SH-SY5Y (cell line): ENCODE results near the gene UTS2B.

Source experiments
- GATA2 ChIP-seq: IDR thresholded peaks from 2 replicates; pipeline ENCODE4 v1.6.1; 2011; ENCODE audit warnings: mild to moderate bottlenecking, low read depth, low read length
- GATA3 ChIP-seq: IDR thresholded peaks from 2 replicates; pipeline ENCODE4 v1.6.1; 2011; ENCODE audit warnings: low read depth, mild to moderate bottlenecking, low read length, moderate library complexity

DNA sequence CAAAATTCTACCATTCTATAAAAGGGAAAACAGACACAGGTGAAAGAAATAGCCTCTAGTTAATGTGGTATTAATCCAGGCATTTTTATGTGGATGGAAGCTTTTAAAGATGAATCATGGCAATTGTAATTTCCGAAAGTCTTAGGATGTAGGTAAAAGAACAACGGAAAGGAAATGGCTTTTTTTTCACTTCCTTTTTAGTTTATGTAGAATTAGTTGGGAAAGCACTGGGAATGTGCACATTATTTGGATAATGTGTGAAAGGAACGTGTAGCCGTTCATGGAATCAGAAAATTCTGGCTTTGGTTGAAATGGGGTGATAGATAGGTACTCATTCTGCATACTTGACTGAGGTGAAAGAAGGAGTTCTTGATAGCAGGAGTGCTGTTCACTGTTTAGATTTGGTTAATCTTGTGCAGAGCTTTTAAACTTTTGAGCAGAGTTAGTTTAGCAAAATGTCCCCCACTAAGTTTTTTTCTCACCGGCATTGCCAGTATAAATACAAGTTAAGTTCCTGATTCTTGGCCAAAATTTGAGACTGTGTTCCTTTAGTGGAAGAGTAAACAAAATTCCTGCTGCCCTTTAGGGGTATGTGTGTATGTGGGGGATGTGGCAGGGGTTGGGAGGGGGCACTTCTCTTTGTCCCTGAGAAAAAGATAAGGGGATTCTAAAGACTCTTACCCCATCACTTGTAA, 20.2 kb upstream of the UTS2B start:
- TF ChIP-seq GATA3 (no peak), GATA2 (no peak)
